Measurements from ENCODE around the gene IKZF1. TPM values are rescaled to one million over a fixed set of nuclear protein-coding genes. Genes with fewer than 3 reads are reported as not detected.

The IKZF1 gene
- polyA plus RNA-seq (2011; rRNA removed) (not detected in 2 replicates), polyA plus RNA-seq (2017; fragmentation: RNase III; extraction: RNeasy Plus Mini Kit Qiagen cat#74134 plus additional on column Dnase treatment) (not detected in 3 replicates), polyA minus RNA-seq (2011; rRNA and poly(A)+ RNA removed) (not detected in 2 replicates)
- polyA plus RNA-seq (2012; cell fraction: cytosol; rRNA removed): 0.01 TPM in 1 of 2 replicates, not detected in the other
- polyA plus RNA-seq (2012; cell fraction: nucleus; rRNA removed): not detected in 2 replicates

DNA sequence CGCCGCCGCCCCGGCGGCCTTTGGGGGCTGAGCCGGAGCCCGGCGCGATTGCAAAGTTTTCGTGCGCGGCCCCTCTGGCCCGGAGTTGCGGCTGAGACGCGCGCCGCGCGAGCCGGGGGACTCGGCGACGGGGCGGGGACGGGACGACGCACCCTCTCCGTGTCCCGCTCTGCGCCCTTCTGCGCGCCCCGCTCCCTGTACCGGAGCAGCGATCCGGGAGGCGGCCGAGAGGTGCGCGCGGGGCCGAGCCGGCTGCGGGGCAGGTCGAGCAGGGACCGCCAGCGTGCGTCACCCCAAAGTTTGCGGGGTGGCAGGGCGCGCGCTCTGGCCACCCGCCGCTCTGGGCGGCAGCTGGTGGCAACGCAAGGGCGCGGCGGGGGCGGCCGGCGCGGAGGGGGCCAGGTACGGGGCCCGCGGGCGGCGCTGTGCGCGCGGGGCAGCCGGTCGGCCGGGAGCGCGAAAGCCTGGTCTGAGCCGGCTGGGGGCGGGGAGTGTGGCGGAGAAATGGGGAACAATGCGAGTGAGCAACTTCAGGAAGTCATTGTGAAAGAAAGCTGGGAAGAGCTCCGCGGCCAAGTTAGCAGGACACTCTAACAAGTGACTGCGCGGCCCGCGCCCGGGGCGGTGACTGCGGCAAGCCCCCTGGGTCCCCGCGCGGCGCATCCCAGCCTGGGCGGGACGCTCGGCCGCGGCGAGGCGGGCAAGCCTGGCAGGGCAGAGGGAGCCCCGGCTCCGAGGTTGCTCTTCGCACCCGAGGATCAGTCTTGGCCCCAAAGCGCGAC is at the start of gene IKZF1:
TSS of gene IKZF1 (plus strand) at position 588 of the 782 bp plus-strand sequence. CDS start 14,346 bp downstream, outside the sequence.
- CTCF ChIA-PET: no interaction called here
- Histone ChIP-seq H3K27ac (no peak within 1 kb of the TSS), H3K4me2 (peak within 1 kb of the TSS; percentile 90), H3K4me1 (0 out of 3 replicates have a peak, but pooled peaks cover 7% of the 10 kb centered on the region), H3K4me3 (peak within 1 kb of the TSS; percentile 46), H3K9me3 (no peaks in the 10 kb centered on the region)
- no peak for TF ChIP-seq EP300 (IDR thresholded peaks at IDR 0.05)
- TF ChIP-seq HDAC2 (IDR thresholded peaks at IDR 0.05): no peak
- TF ChIP-seq ZSCAN20 (CRISPR knock-in tag; IDR thresholded peaks at IDR 0.05): no peak
- TF ChIP-seq CHD4 (IDR thresholded peaks at IDR 0.05; ENCODE audit: borderline replicate concordance): no peak
- TF ChIP-seq GATA3 (IDR thresholded peaks at IDR 0.05; ENCODE audit: borderline replicate concordance): no peak
- no peak for TF ChIP-seq ESRRA (IDR thresholded peaks at IDR 0.05; ENCODE audit: borderline replicate concordance, low read length)
- TF ChIP-seq, protein P1, sequence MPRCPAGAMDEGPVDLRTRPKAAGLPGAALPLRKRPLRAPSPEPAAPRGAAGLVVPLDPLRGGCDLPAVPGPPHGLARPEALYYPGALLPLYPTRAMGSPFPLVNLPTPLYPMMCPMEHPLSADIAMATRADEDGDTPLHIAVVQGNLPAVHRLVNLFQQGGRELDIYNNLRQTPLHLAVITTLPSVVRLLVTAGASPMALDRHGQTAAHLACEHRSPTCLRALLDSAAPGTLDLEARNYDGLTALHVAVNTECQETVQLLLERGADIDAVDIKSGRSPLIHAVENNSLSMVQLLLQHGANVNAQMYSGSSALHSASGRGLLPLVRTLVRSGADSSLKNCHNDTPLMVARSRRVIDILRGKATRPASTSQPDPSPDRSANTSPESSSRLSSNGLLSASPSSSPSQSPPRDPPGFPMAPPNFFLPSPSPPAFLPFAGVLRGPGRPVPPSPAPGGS (IDR thresholded peaks at IDR 0.05): no peak
- TF ChIP-seq TP53 (CRISPR knock-in tag; IDR thresholded peaks at IDR 0.05): no peak
- TF ChIP-seq CBX2 (IDR thresholded peaks at IDR 0.05; ENCODE audit: borderline replicate concordance, low read depth): no peak
- no peak for TF ChIP-seq KDM1A (IDR thresholded peaks at IDR 0.05; ENCODE audit: low read depth)
- TF ChIP-seq NPAS2 (CRISPR knock-in tag; IDR thresholded peaks at IDR 0.05; ENCODE audit: borderline replicate concordance): no peak
- no peak for TF ChIP-seq POLR2A (IDR thresholded peaks at IDR 0.05; ENCODE audit: low read length)
- TF ChIP-seq JUNB (IDR thresholded peaks at IDR 0.05): no peak
- TF ChIP-seq, protein P2, sequence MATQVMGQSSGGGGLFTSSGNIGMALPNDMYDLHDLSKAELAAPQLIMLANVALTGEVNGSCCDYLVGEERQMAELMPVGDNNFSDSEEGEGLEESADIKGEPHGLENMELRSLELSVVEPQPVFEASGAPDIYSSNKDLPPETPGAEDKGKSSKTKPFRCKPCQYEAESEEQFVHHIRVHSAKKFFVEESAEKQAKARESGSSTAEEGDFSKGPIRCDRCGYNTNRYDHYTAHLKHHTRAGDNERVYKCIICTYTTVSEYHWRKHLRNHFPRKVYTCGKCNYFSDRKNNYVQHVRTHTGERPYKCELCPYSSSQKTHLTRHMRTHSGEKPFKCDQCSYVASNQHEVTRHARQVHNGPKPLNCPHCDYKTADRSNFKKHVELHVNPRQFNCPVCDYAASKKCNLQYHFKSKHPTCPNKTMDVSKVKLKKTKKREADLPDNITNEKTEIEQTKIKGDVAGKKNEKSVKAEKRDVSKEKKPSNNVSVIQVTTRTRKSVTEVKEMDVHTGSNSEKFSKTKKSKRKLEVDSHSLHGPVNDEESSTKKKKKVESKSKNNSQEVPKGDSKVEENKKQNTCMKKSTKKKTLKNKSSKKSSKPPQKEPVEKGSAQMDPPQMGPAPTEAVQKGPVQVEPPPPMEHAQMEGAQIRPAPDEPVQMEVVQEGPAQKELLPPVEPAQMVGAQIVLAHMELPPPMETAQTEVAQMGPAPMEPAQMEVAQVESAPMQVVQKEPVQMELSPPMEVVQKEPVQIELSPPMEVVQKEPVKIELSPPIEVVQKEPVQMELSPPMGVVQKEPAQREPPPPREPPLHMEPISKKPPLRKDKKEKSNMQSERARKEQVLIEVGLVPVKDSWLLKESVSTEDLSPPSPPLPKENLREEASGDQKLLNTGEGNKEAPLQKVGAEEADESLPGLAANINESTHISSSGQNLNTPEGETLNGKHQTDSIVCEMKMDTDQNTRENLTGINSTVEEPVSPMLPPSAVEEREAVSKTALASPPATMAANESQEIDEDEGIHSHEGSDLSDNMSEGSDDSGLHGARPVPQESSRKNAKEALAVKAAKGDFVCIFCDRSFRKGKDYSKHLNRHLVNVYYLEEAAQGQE (IDR thresholded peaks at IDR 0.05): no peak
- TF ChIP-seq NFE2L2 (conservative IDR thresholded peaks at IDR 0.05; ENCODE audit: low read length): no peak
- no peak for TF ChIP-seq EHMT2 (IDR thresholded peaks at IDR 0.05; ENCODE audit: low read depth)
- DNase-seq (ENCODE audit: low read depth in 1 of 2, low spot score in 1 of 2): no peak
- 6% methylated on average over 24 of the region's 107 CpGs for WGBS (ENCODE audit: missing lambda C conversion rate)
- no peak for FAIRE-seq
- POLR2A ChIA-PET: no interaction called here
- peak; percentile 16 to 52; a peak in 3 of 6 replicates for ATAC-seq

DNA sequence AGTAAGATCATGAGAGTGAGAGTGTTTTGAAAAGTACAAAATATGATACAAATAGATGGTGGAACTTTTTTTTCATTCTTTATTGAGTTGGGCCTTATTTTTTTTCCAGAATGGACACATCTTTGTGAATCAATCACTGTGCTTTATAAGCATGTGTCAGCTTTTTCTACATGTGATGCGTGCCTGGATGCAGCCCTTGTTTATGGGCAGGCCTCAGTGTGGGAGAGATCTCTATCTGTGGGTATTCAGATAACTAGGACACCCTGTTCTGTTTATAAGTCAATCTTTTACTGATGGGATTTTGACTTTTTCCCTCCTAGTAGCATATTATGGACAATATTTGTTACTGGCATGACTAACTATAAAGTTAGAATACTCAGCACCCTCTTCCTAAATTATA is 42.9 kb upstream of the IKZF1 start:
- FAIRE-seq: no peak
- no peak for ATAC-seq
- no peak overlapping the region for H3K4me3 ChIP-seq
- no peaks in the 10 kb centered on the region for H3K9me3 ChIP-seq
- CTCF ChIA-PET: interaction anchor here (1.5 kb wide), 1 partner anchor 105 kb away, joined by 3 read pairs; no protein-coding TSS in a partner anchor
- POLR2A ChIA-PET: no interaction called here
- no peak for TF ChIP-seq NFE2L2 (conservative IDR thresholded peaks at IDR 0.05; ENCODE audit: low read length)
- no peak for TF ChIP-seq HOXB5 (CRISPR knock-in tag; IDR thresholded peaks at IDR 0.05)
- no peak for TF ChIP-seq KDM5A (IDR thresholded peaks at IDR 0.05)
- TF ChIP-seq HOXB13 (CRISPR knock-in tag; IDR thresholded peaks at IDR 0.05; ENCODE audit: low read depth): no peak
- TF ChIP-seq ZFP36 (IDR thresholded peaks at IDR 0.05; ENCODE audit: borderline replicate concordance, partially characterized antibody): no peak
- no peak for TF ChIP-seq ZC3H11A (IDR thresholded peaks at IDR 0.05)
- no peak for TF ChIP-seq SMC3 (IDR thresholded peaks at IDR 0.05)
- TF ChIP-seq, protein P3, sequence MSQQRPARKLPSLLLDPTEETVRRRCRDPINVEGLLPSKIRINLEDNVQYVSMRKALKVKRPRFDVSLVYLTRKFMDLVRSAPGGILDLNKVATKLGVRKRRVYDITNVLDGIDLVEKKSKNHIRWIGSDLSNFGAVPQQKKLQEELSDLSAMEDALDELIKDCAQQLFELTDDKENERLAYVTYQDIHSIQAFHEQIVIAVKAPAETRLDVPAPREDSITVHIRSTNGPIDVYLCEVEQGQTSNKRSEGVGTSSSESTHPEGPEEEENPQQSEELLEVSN (IDR thresholded peaks at IDR 0.05; ENCODE audit: borderline replicate concordance, low read depth): no peak
- no peak for TF ChIP-seq SREBF2 (IDR thresholded peaks at IDR 0.05)
- no peak for TF ChIP-seq RARB (CRISPR knock-in tag; IDR thresholded peaks at IDR 0.05)
- TF ChIP-seq POLR2A (IDR thresholded peaks at IDR 0.05; ENCODE audit: low read length): no peak
- no peak for TF ChIP-seq FOSL2 (IDR thresholded peaks at IDR 0.05)
- TF ChIP-seq FOSL2 (CRISPR knock-in tag; IDR thresholded peaks at IDR 0.05): no peak
- no peak for TF ChIP-seq BHLHE40 (IDR thresholded peaks at IDR 0.05; ENCODE audit: low read depth, low read length)
- WGBS (ENCODE audit: missing lambda C conversion rate): 0% methylated on average over 1 of the region's 1 CpG
- H3K27ac ChIP-seq: no peak overlapping the region
- no peaks in the 10 kb centered on the region for H3K4me1 ChIP-seq
- no peak overlapping the region for H3K4me2 ChIP-seq
- no peak for DNase-seq (ENCODE audit: low read depth in 1 of 2, low spot score in 1 of 2)
